Neuronal stem cell (in vitro differentiated cells): ENCODE measurements around the gene CHTF18.
"Not testable (repeated sequence)": the region's sequence is repeated elsewhere in the genome, so short reads cannot be mapped to it uniquely, and the experiment has no call there.

Experiments used
- DNase-seq: peaks from one replicate; pipeline ENCODE4 v3.0.0-alpha.2; 2013; ENCODE audit warnings: low spot score
- H2AFZ ChIP-seq: one replicate; pipeline ENCODE4 v1.6.1; 2013; ENCODE audit warnings: mild to moderate bottlenecking, low read length, inconsistent platforms
- H2AK5ac ChIP-seq: 2 replicates; pipeline ENCODE4 v1.6.1; 2013; ENCODE audit warnings: low read depth, mild to moderate bottlenecking, inconsistent platforms, low read length, moderate library complexity, mixed read lengths
- H2BK120ac ChIP-seq: 2 replicates; pipeline ENCODE4 v1.6.1; 2013; ENCODE audit warnings: low read depth, mild to moderate bottlenecking, inconsistent platforms, low read length, moderate library complexity, mixed read lengths
- H2BK12ac ChIP-seq: one replicate; pipeline ENCODE4 v1.6.1; 2013; ENCODE audit warnings: low read length, inconsistent platforms
- H2BK15ac ChIP-seq: 2 replicates; pipeline ENCODE4 v1.6.1; 2013; ENCODE audit warnings: mild to moderate bottlenecking, low read length, inconsistent platforms, mixed read lengths
- H2BK5ac ChIP-seq: one replicate; pipeline ENCODE4 v1.6.1; 2013; ENCODE audit warnings: inconsistent platforms, mild to moderate bottlenecking, low read length, moderate library complexity
- H3K14ac ChIP-seq: one replicate; pipeline ENCODE4 v1.6.1; 2013; ENCODE audit warnings: low read length, inconsistent platforms
- H3K18ac ChIP-seq: 2 replicates; pipeline ENCODE4 v1.6.1; 2013; ENCODE audit warnings: low read length, inconsistent platforms
- H3K23ac ChIP-seq: 2 replicates; pipeline ENCODE4 v1.6.1; 2013; ENCODE audit warnings: low read depth, mild to moderate bottlenecking, mixed read lengths, low read length, inconsistent platforms; ENCODE audit not compliant: poor library complexity
- H3K27ac ChIP-seq: replicated peaks from 3 replicates; pipeline ENCODE4 v1.5.1; 2013; ENCODE audit warnings: low read length, inconsistent platforms
- H3K27me3 ChIP-seq, 3 experiments: 2 replicates each; pipeline ENCODE4 v1.6.1; 2013; ENCODE audit warnings: low read length in 3 of 3, mild to moderate bottlenecking in 2 of 3, inconsistent platforms in 1 of 3, low read depth in 1 of 3, mixed read lengths in 1 of 3, moderate library complexity in 1 of 3; ENCODE audit not compliant: control insufficient read depth in 3 of 3, insufficient read depth in 3 of 3
- H3K36me3 ChIP-seq, 2 donors: replicated peaks in 1 of 2; 2 replicates each; pipeline ENCODE4 v1.6.1; 2013; ENCODE audit warnings: low read length in 2 of 2; ENCODE audit not compliant: control insufficient read depth in 2 of 2, insufficient read depth in 2 of 2
- H3K4ac ChIP-seq: 2 replicates; pipeline ENCODE4 v1.6.1; 2013; ENCODE audit warnings: inconsistent platforms, mild to moderate bottlenecking, low read length, moderate library complexity
- H3K4me1 ChIP-seq, 2 donors: 1 replicate in 1 of 2; 2 replicates in 1 of 2; pipeline ENCODE4 v1.6.1; 2013; ENCODE audit warnings: low read length in 2 of 2, low read depth in 1 of 2; ENCODE audit not compliant: control insufficient read depth in 2 of 2, insufficient read depth in 1 of 2
- H3K4me2 ChIP-seq: one replicate; pipeline ENCODE4 v1.6.1; 2013; ENCODE audit warnings: mild to moderate bottlenecking, low read length, inconsistent platforms; ENCODE audit not compliant: insufficient read depth, poor library complexity, severe bottlenecking
- H3K4me3 ChIP-seq, 2 donors: 2 replicates each; pipeline ENCODE4 v1.5.1; 2013; ENCODE audit warnings: low read length in 2 of 2, mild to moderate bottlenecking in 2 of 2, inconsistent platforms in 1 of 2, moderate library complexity in 1 of 2
- H3K79me1 ChIP-seq: one replicate; pipeline ENCODE4 v1.6.1; 2013; ENCODE audit warnings: low read depth, mild to moderate bottlenecking, inconsistent platforms, low read length, moderate library complexity
- H3K9ac ChIP-seq: one replicate; pipeline ENCODE4 v1.6.1; 2013; ENCODE audit warnings: mild to moderate bottlenecking, low read depth, low read length, inconsistent platforms; ENCODE audit not compliant: poor library complexity
- H3K9me3 ChIP-seq, 2 donors: replicated peaks in 1 of 2; 2 replicates each; pipeline versions ENCODE3 to v1.6.1; 2013; ENCODE audit warnings: low read length in 2 of 2, mild to moderate bottlenecking in 2 of 2, inconsistent platforms in 1 of 2, low read depth in 1 of 2, mixed read lengths in 1 of 2, moderate library complexity in 1 of 2; ENCODE audit not compliant: control insufficient read depth in 2 of 2, insufficient read depth in 1 of 2
- H4K8ac ChIP-seq: one replicate; pipeline ENCODE4 v1.6.1; 2013; ENCODE audit warnings: low read depth, mild to moderate bottlenecking, inconsistent platforms, low read length, moderate library complexity
- H4K91ac ChIP-seq: one replicate; pipeline ENCODE4 v1.6.1; 2013; ENCODE audit warnings: low read length, low read depth, mild to moderate bottlenecking, inconsistent platforms; ENCODE audit not compliant: poor library complexity
- WGBS, 2 donors: extraction: QIAGEN DNeasy Blood & Tissue Kit; methylation state at CpG; one replicate each; pipeline ENCODE4 v1.1.7; 2013; ENCODE audit warnings: missing lambda C conversion rate in 2 of 2, mixed read lengths in 1 of 2; ENCODE audit not compliant: insufficient read length in 2 of 2, insufficient replicate concordance in 1 of 2; ENCODE audit errors: extremely low coverage in 2 of 2; 5-methylcytosine and 5-hydroxymethylcytosine counted together

The CHTF18 gene

DNA sequence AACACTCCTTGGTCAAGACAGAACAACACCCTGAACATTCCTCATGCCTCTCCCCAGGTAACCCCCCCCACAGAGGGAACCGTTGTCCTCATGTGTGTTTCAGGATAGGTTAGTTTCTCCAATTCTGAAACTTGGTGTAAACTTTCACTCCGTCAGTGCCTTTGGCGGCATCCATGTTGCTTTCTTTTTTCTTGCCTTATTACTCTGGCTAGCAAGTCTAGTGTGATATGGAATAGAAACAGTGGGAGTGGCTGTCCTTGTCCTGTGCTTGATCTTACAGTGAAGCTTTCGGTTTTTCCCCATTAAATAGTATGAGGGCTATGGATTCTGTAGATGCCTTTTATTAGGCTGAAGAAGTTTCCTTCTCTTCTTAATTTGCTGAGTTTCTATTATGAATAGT is 47.8 kb downstream of the CHTF18 start:
- Histone ChIP-seq H3K79me1 (no peaks in the 10 kb centered on the region), H2BK15ac (no peak overlapping the region), H3K9ac (no peak overlapping the region), H3K4me2 (no peak overlapping the region), H3K18ac (no peak overlapping the region), H3K4me1 (no peaks in the 10 kb centered on the region), H3K27ac (no peak overlapping the region), H3K23ac (no peak overlapping the region), H3K14ac (no peak overlapping the region), H4K91ac (no peak overlapping the region), H3K27me3 (peaks cover 0 to 2% (median 0%) of the 10 kb centered on the region in 3 experiments), H4K8ac (no peak overlapping the region), H2AK5ac (no peak overlapping the region), H2AFZ (no peak overlapping the region), H3K36me3 (no peaks in the 10 kb centered on the region), H2BK5ac (no peak overlapping the region), H3K4ac (no peak overlapping the region), H3K4me3 (no peak overlapping the region), H2BK120ac (no peak overlapping the region), H2BK12ac (no peak overlapping the region), H3K9me3 (peaks cover 11 to 14% of the 10 kb centered on the region in 2 donors)
- no CpG with 5 or more reads among the region's 4 CpGs for WGBS, 2 donors
- DNase-seq: no peak

DNA sequence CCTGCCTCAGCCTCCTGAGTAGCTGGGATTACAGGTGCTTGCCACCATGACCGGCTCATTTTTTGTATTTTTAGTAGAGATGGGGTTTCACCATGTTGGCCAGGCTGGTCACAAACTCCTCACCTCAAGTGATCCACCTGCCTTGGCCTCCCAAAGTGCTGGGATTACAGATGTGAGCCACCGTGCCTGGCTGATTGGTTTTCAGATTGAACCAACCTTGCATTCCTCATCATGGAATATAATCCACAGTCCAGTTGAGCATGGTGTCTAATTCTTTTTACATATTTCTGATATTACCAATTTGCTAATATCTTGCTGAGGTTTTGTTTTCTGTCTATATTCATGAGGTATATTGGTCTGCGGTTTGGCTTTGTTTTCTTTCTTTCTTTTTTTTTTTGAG is 48.4 kb downstream of the CHTF18 start:
- WGBS, 2 donors: no CpG with 5 or more reads among the region's 3 CpGs
- DNase-seq, H2BK5ac ChIP-seq: not testable (repeated sequence)

DNA sequence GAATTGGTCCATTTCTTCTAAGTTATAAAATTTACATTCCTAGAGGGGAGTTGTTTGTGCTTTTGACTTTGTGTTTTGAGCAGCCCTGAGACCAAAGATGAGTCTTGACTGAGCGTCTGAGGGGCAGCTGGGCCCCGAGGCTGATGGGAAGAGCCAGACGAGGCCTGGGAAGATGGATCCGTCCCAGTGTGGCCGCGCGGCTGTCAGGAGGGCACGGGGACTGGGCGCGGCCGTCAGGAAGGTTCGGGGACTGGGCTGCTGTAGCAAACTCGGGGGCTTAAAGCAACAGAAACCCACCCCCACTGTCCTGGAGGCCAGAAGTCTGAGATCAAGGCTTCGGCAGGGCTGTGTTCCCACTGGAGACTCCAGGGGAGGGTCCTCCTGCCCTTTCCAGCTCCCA is 50.3 kb downstream of the CHTF18 start:
- WGBS, 2 donors: no CpG with 5 or more reads among the region's 14 CpGs
- Histone ChIP-seq H3K79me1 (peaks cover 2% of the 10 kb centered on the region), H3K27me3 (peaks cover 0 to 2% (median 0%) of the 10 kb centered on the region in 3 experiments)

More for the DNA sequence above, 48.4 kb downstream of the CHTF18 start:
- H3K4ac ChIP-seq, H3K4me3 ChIP-seq, H3K9ac ChIP-seq, H3K18ac ChIP-seq, H3K4me1 ChIP-seq, H3K79me1 ChIP-seq, H4K8ac ChIP-seq, H2BK15ac ChIP-seq, H3K23ac ChIP-seq, H3K4me2 ChIP-seq, H3K27ac ChIP-seq, H2BK120ac ChIP-seq, H3K36me3 ChIP-seq, H2AK5ac ChIP-seq, H4K91ac ChIP-seq, H2BK12ac ChIP-seq, H2AFZ ChIP-seq, H3K14ac ChIP-seq, H3K27me3 ChIP-seq: not testable (repeated sequence)
- H3K9me3 ChIP-seq: peaks cover 11 to 14% of the 10 kb centered on the region in 2 donors

DNA sequence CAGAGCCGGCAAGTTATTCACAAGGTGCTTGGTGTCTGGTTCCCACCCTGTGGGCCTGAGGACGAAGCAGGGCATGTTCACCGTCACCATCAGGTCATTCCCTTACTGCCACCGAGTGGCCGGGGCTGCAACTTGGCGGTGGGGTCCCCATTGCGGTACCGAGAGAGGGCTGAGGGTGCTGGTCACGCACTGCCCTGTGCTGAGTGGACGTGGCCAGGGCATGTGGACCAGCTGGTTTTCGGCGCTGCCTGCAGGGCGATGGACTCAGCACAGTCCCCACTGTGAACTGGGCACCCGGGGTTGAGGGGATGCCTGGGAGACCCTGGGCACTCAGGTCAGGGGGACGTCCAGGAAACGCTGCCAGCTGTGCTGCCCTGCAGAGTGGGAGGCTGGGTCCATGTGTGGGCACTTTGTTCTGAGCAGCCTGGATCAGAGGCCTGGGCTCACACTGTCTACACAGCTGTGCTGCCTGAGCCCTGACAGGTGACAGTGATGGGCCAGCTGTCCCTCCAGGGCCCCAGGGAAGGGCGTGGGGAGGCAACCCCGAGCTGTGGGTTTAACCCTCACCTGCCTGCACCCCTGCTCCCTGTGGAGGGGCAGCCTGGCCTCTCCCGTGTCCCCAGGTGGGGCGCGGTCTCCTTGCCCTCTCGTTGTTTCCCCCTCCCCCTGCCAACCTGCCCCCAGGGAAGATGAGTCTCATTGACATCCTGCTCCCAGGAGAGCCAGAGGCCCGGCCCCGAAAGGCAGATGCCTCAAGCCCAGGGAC is 51.4 kb downstream of the CHTF18 start:
- Histone ChIP-seq H3K27me3 (peaks cover 0 to 2% (median 0%) of the 10 kb centered on the region in 3 experiments), H3K36me3 (no peaks in the 10 kb centered on the region), H3K79me1 (peaks cover 2% of the 10 kb centered on the region), H3K9me3 (peaks cover 14 to 15% of the 10 kb centered on the region in 2 donors), H3K4me1 (peaks cover 0 to 11% of the 10 kb centered on the region in 2 donors), H2BK12ac (peak overlapping the region; percentile 41), H3K4me2 (no peak overlapping the region), H3K27ac (no peak overlapping the region), H4K91ac (peak overlapping the region; percentile 85), H3K4me3 (peak overlapping the region in 1 of 2 donors; percentile 34), H3K4ac (no peak overlapping the region), H3K18ac (peak overlapping the region; percentile 52), H3K9ac (no peak overlapping the region), H2AK5ac (peak overlapping the region; percentile 84), H4K8ac (no peak overlapping the region), H2AFZ (no peak overlapping the region), H2BK5ac (peak overlapping the region; percentile 35), H2BK120ac (no peak overlapping the region), H2BK15ac (peak overlapping the region; percentile 26), H3K14ac (peak overlapping the region; percentile 71), H3K23ac (peak overlapping the region; percentile 89)
- no peak for DNase-seq
- WGBS, 2 donors: no CpG with 5 or more reads among the region's 24 CpGs

More for the DNA sequence above, 50.3 kb downstream of the CHTF18 start:
- H3K36me3 ChIP-seq: no peaks in the 10 kb centered on the region
- H3K4ac ChIP-seq: no peak overlapping the region
- no peak overlapping the region for H2BK15ac ChIP-seq
- no peak overlapping the region for H4K91ac ChIP-seq
- no peak overlapping the region for H3K23ac ChIP-seq
- H3K14ac ChIP-seq: peak overlapping the region; percentile 63
- peak overlapping the region; percentile 43 for H2AK5ac ChIP-seq
- H3K27ac ChIP-seq: no peak overlapping the region
- H2AFZ ChIP-seq: no peak overlapping the region
- no peak overlapping the region for H3K18ac ChIP-seq
- peaks cover 0 to 11% of the 10 kb centered on the region in 2 donors for H3K4me1 ChIP-seq
- H3K9ac ChIP-seq: no peak overlapping the region
- H4K8ac ChIP-seq: no peak overlapping the region
- peaks cover 11 to 14% of the 10 kb centered on the region in 2 donors for H3K9me3 ChIP-seq
- H3K4me3 ChIP-seq: peak overlapping the region in 1 of 2 donors; percentile 36
- H2BK12ac ChIP-seq: no peak overlapping the region
- no peak overlapping the region for H2BK120ac ChIP-seq
- no peak overlapping the region for H3K4me2 ChIP-seq
- no peak for DNase-seq
- peak overlapping the region; percentile 35 for H2BK5ac ChIP-seq
